Nephron (organoid): Measurements from ENCODE around the gene ACTR8.
A peak's percentile ranks its signal among the peaks of the same experiment; 100 is the strongest.

Source experiments
- H3K27ac Mint-ChIP-seq, 3 experiments: 2 replicates each; pipeline ENCODE4 v1.8.0; 2020; ENCODE audit warnings: mixed read lengths in 3 of 3, mild to moderate bottlenecking in 2 of 3, moderate library complexity in 1 of 3
- H3K27me3 Mint-ChIP-seq: 2 replicates; pipeline ENCODE4 v1.8.0; 2021; ENCODE audit warnings: low read depth, mild to moderate bottlenecking, moderate library complexity, mixed read lengths
- H3K36me3 Mint-ChIP-seq: 2 replicates; pipeline ENCODE4 v1.8.0; 2020; ENCODE audit warnings: low read depth, mixed read lengths
- H3K4me1 Mint-ChIP-seq: 2 replicates; pipeline ENCODE4 v1.8.0; 2020; ENCODE audit warnings: mixed read lengths
- H3K4me3 Mint-ChIP-seq, 3 experiments: 2 replicates each; pipeline ENCODE4 v1.8.0; 2020; ENCODE audit warnings: mild to moderate bottlenecking in 3 of 3, mixed read lengths in 3 of 3, moderate library complexity in 2 of 3
- H3K9me3 Mint-ChIP-seq: 2 replicates; pipeline ENCODE4 v1.8.0; 2020; ENCODE audit warnings: mixed read lengths
- CTCF ChIP-seq, 3 experiments: fragments of 200-600 bp; sonication (generic); IDR thresholded peaks; one replicate each; pipeline ENCODE4 v1.5.0; 2021; ENCODE audit warnings: antibody characterized with exemption in 3 of 3; ENCODE audit not compliant: unreplicated experiment in 3 of 3

The ACTR8 gene

DNA sequence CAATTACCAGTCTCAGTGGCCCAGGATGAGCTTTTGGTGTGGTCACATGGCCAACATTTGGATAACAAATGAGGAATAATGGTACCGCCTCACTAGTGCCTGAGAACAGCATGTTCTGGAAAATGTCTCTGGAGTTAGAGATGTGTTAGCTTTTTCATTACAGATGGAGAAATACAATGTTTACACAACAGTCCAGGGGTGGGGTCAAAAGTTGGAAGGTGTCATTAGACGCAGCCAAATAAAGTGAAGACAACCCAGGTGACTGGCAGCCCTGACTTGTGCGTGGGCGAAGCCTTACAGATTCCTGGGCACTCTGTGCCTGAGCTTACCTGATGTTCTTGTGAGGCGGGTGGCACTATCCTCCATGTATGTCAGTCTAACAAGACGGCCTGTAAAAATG lies 22.8 kb downstream of the ACTR8 start:
- TF ChIP-seq CTCF (IDR thresholded peaks at IDR 0.05; ENCODE audit: unreplicated experiment in 3 of 3): no peak
- H3K36me3 Mint-ChIP-seq: peaks cover 50% of the 10 kb centered on the region
- H3K4me3 Mint-ChIP-seq: no peak overlapping the region
- H3K4me1 Mint-ChIP-seq: no peaks in the 10 kb centered on the region
- no peak overlapping the region for H3K27ac Mint-ChIP-seq
- H3K9me3 Mint-ChIP-seq: no peaks in the 10 kb centered on the region
- H3K27me3 Mint-ChIP-seq: peaks cover 4% of the 10 kb centered on the region

DNA sequence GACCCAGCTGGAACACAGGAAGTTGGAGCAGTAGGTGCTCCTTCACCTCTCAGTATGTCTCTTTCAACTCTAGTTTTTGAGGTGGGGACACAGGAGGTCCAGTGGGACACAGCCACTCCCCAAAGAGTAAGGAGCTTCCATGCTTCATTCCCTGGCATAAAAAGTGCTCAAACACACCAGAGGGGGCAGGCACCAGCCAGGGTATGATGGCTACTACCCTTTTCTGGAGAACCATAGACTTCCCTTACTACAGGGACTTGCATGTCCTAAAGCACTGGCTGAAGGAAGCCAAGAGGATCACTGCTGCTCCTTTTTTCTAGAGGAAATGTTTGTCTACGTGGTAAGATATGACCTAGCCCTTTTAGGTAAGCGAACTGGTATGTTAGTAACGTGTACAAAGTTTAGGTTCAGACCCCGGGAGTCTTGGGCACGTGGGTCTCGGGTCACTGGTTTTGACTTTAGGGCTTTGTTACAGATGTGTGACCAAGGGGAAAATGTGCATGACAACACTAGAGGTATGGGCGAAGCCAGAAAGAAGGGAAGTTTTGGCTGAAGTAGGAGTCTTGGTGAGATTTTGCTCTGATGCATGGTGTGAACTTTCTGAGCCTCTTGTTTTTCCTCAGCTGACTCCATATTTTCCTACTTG lies 23.7 kb downstream of the ACTR8 start:
- Mint-ChIP-seq H3K9me3 (no peaks in the 10 kb centered on the region), H3K36me3 (peaks cover 43% of the 10 kb centered on the region), H3K4me1 (no peaks in the 10 kb centered on the region), H3K27ac (peak overlapping the region in 1 of 3 experiments; percentile 19), H3K4me3 (no peak overlapping the region), H3K27me3 (peaks cover 4% of the 10 kb centered on the region)
- no peak for TF ChIP-seq CTCF (IDR thresholded peaks at IDR 0.05; ENCODE audit: unreplicated experiment in 3 of 3)

GRCh38 chr3:53856964-53857363 lies 25.0 kb downstream of the ACTR8 start:
- H3K27me3 Mint-ChIP-seq: peaks cover 8% of the 10 kb centered on the region
- no peak overlapping the region for H3K27ac Mint-ChIP-seq
- peaks cover 30% of the 10 kb centered on the region for H3K36me3 Mint-ChIP-seq
- no peak overlapping the region for H3K4me3 Mint-ChIP-seq
- no peaks in the 10 kb centered on the region for H3K4me1 Mint-ChIP-seq
- TF ChIP-seq CTCF (IDR thresholded peaks at IDR 0.05; ENCODE audit: unreplicated experiment in 3 of 3): no peak
- no peaks in the 10 kb centered on the region for H3K9me3 Mint-ChIP-seq

- peaks cover 39% of the 10 kb centered on the region for H3K27me3 Mint-ChIP-seq
- no peak overlapping the region for H3K4me3 Mint-ChIP-seq
- TF ChIP-seq CTCF (IDR thresholded peaks at IDR 0.05; ENCODE audit: unreplicated experiment in 3 of 3): no peak
- H3K36me3 Mint-ChIP-seq: no peaks in the 10 kb centered on the region
- H3K27ac Mint-ChIP-seq: no peak overlapping the region
- no peaks in the 10 kb centered on the region for H3K9me3 Mint-ChIP-seq
- no peaks in the 10 kb centered on the region for H3K4me1 Mint-ChIP-seq
These were observed 31.1 kb downstream of the ACTR8 start for GRCh38 chr3:53850895-53851294.

DNA sequence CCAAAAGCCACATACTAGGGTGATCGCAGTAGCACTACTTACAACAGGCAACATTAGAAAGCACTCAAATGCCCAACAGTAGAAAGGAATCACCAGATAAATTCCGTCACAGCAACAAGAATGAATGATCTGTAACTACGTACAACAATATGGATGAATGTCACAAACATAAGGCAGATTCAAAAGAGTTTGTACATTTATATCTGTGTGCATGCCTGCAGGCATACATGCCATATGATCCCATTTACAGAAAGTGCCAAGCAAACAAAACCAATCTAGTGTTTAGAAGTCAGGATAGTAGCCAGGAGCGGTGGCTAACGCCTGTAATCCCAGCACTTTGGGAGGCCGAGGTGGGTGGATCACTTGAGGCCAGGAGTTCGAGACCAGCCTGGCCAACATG lies 32.0 kb downstream of the ACTR8 start:
- Mint-ChIP-seq H3K4me1 (no peaks in the 10 kb centered on the region), H3K9me3 (no peaks in the 10 kb centered on the region), H3K27me3 (peaks cover 41% of the 10 kb centered on the region), H3K27ac (no peak overlapping the region), H3K36me3 (no peaks in the 10 kb centered on the region), H3K4me3 (no peak overlapping the region)
- TF ChIP-seq CTCF (IDR thresholded peaks at IDR 0.05; ENCODE audit: unreplicated experiment in 3 of 3): no peak

DNA sequence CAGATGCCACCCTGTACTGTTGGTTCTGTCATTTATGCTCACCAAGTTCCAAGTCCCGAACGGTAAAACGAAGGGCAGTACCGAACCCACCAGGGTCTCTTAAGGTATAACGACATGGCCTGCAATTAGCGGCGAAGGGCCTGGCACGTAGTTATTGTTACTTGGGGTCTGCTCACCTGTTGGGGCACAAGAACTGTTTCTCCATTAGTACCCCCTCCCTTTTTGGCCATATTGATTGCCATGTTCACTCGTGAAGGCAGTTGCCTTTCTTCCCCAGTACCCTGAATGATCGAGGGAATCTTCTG lies 35.1 kb downstream of the ACTR8 start:
- Mint-ChIP-seq H3K27ac (peak overlapping the region in 1 of 3 experiments; percentile 43), H3K36me3 (no peaks in the 10 kb centered on the region), H3K4me3 (peak overlapping the region; percentile 75 to 83 (median 82)), H3K4me1 (peaks cover 8% of the 10 kb centered on the region), H3K9me3 (no peaks in the 10 kb centered on the region), H3K27me3 (peaks cover 50% of the 10 kb centered on the region)
- no peak for TF ChIP-seq CTCF (IDR thresholded peaks at IDR 0.05; ENCODE audit: unreplicated experiment in 3 of 3)
